IPS-NIHi7 (cell line): Measurements from ENCODE around the gene PSMD9.
"Not testable (repeated sequence)": the region's sequence is repeated elsewhere in the genome, so short reads cannot be mapped to it uniquely, and the experiment has no call there.

Experiments
- DNase-seq: peaks from one replicate; pipeline ENCODE4 v3.0.0; 2012; ENCODE audit warnings: mixed read lengths; ENCODE audit errors: extremely low spot score

PSMD9 gene

GRCh38 chr12:121888478-121889273, at the start of gene PSMD9:
Gene PSMD9 (plus strand): TSS chr12:121888790. CDS start chr12:121888857, 67 bp downstream.
- DNase-seq: peak; percentile 97

- peak; percentile 100 for DNase-seq
Measured at GRCh38 chr12:121839106-121839992, 49.2 kb upstream of the PSMD9 start.

GRCh38 chr12:121839993-121840761, 48.4 kb upstream of the PSMD9 start:
- DNase-seq: no peak

- DNase-seq: no peak
Measured at GRCh38 chr12:121843236-121843982, 45.2 kb upstream of the PSMD9 start.

GRCh38 chr12:121845701-121846100, 42.9 kb upstream of the PSMD9 start:
- no peak for DNase-seq

GRCh38 chr12:121849211-121849610, 39.4 kb upstream of the PSMD9 start:
- DNase-seq: no peak

GRCh38 chr12:121849665-121850064, 38.9 kb upstream of the PSMD9 start:
- no peak for DNase-seq

- not testable (repeated sequence) for DNase-seq
Measured at GRCh38 chr12:121852392-121852791, 36.2 kb upstream of the PSMD9 start.

- no peak for DNase-seq
Measured at GRCh38 chr12:121857322-121858246, 31.0 kb upstream of the PSMD9 start.

GRCh38 chr12:121858318-121858661, 30.3 kb upstream of the PSMD9 start:
- no peak for DNase-seq

GRCh38 chr12:121858662-121859572, 29.7 kb upstream of the PSMD9 start, which contains the start of gene HPD:
Gene HPD (minus strand): TSS chr12:121858859. CDS start chr12:121858823, 36 bp downstream.
- DNase-seq: peak; percentile 55

GRCh38 chr12:121860257-121860656, 28.3 kb upstream of the PSMD9 start:
- DNase-seq: peak; percentile 15

GRCh38 chr12:121860699-121861098, 27.9 kb upstream of the PSMD9 start:
- DNase-seq: not testable (repeated sequence)

- DNase-seq: peak; percentile 9
Measured at GRCh38 chr12:121861636-121862254, 26.8 kb upstream of the PSMD9 start.

- no peak for DNase-seq
Measured at GRCh38 chr12:121866331-121866730, 22.3 kb upstream of the PSMD9 start.

GRCh38 chr12:121869229-121869628, 19.4 kb upstream of the PSMD9 start:
- not testable (repeated sequence) for DNase-seq

- DNase-seq: peak; percentile 7
Measured at GRCh38 chr12:121871467-121871866, 17.1 kb upstream of the PSMD9 start.

- peak; percentile 10 for DNase-seq
Measured at GRCh38 chr12:121872546-121873215, 15.9 kb upstream of the PSMD9 start.
